GM12875 (cell line): ENCODE measurements around the gene SPATA24.

ENCODE experiments used
- H3K4me3 ChIP-seq: one replicate; pipeline ENCODE4 v1.5.1; 2011; ENCODE audit warnings: low read depth, low read length, control low read depth
- TF ChIP-seq, protein P1 (sequence below): IDR thresholded peaks from 2 replicates; pipeline ENCODE4 v1.5.1; 2011; ENCODE audit warnings: low read depth, mild to moderate bottlenecking, control low read depth, inconsistent platforms, low read length, moderate library complexity, borderline replicate concordance; ENCODE audit not compliant: insufficient read depth

The SPATA24 gene

DNA sequence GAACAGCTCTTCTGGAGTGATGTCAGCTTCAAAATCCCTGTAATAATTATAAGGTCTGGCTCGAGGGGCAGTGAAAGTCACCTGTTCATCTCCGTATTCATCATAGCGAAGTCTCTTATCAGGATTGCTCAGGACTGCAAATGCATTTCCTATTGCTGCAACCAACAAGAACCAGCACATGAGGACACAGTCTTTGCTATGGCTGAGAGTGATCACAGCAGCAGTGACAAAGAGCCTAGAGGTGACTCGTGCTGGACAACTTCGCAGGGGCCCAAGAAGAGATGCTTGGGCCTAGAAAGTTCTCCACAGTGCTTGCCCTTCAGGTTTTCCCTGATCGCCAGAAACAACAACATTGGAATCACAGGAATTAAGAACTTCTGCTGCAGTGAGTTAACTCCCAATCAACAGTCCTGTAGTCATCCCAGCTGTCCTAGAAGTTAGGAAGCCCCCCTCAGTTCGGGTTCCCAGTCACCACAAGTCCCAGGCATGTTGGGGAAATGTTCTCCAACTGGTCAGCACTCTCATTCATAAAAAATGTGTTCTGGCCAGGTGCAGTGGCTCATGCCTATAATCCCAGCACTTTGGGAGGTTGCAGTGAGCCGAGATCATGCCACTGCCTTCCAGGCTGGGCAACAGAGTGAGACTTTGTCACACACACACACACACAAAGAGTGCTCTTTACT, 22.5 kb upstream of the SPATA24 start:
- TF ChIP-seq, protein P1, sequence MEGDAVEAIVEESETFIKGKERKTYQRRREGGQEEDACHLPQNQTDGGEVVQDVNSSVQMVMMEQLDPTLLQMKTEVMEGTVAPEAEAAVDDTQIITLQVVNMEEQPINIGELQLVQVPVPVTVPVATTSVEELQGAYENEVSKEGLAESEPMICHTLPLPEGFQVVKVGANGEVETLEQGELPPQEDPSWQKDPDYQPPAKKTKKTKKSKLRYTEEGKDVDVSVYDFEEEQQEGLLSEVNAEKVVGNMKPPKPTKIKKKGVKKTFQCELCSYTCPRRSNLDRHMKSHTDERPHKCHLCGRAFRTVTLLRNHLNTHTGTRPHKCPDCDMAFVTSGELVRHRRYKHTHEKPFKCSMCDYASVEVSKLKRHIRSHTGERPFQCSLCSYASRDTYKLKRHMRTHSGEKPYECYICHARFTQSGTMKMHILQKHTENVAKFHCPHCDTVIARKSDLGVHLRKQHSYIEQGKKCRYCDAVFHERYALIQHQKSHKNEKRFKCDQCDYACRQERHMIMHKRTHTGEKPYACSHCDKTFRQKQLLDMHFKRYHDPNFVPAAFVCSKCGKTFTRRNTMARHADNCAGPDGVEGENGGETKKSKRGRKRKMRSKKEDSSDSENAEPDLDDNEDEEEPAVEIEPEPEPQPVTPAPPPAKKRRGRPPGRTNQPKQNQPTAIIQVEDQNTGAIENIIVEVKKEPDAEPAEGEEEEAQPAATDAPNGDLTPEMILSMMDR: no peak
- H3K4me3 ChIP-seq: no peak overlapping the region

DNA sequence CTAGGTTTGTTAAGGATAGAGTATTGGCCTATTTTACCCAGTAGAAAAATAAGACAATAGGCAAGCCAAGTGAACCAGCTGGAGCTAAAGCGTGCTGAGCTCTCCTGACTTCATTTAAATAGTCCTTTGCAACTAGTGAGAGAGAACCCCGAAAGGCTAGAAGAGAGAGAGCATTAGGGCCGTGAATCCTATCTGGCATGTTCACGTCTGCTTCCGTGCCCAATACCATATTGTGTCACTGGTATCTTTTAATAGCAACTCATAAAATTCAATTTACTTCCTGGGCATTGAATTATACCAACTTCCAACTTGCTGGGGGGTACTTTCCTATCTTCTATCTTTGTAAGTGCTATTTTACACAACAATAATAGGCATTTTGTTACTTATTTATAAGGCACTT, 21.6 kb upstream of the SPATA24 start:
- TF ChIP-seq, protein P1: no peak
- no peak overlapping the region for H3K4me3 ChIP-seq

DNA sequence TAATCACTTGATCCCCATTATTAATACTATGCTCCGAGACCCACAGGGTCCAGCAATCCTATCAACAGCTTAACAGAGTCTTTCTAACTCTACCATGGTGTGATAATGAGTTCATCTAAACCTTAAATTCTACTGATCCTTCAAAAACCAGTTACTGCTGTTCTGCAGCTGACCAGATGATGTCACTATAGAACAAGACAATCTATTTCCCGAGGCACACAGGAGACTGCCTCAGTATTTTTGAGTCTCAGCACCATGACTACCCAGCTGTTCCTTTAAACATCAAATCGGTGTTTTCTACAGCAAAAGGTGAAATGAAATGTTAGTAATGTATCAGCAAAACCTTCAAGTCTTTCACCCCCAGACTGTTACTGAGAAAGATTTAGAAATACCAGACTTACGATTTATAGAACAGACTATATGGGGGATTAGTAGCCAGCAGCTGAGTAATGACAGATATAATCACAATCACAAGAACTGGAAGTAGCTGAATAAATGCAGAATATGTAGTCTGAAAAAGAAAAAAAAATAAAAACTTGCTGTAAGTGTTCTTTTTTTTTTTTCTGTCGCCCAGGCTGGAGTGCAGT, 18.5 kb upstream of the SPATA24 start:
- TF ChIP-seq, protein P1: peak; percentile 75
- H3K4me3 ChIP-seq: no peak overlapping the region

DNA sequence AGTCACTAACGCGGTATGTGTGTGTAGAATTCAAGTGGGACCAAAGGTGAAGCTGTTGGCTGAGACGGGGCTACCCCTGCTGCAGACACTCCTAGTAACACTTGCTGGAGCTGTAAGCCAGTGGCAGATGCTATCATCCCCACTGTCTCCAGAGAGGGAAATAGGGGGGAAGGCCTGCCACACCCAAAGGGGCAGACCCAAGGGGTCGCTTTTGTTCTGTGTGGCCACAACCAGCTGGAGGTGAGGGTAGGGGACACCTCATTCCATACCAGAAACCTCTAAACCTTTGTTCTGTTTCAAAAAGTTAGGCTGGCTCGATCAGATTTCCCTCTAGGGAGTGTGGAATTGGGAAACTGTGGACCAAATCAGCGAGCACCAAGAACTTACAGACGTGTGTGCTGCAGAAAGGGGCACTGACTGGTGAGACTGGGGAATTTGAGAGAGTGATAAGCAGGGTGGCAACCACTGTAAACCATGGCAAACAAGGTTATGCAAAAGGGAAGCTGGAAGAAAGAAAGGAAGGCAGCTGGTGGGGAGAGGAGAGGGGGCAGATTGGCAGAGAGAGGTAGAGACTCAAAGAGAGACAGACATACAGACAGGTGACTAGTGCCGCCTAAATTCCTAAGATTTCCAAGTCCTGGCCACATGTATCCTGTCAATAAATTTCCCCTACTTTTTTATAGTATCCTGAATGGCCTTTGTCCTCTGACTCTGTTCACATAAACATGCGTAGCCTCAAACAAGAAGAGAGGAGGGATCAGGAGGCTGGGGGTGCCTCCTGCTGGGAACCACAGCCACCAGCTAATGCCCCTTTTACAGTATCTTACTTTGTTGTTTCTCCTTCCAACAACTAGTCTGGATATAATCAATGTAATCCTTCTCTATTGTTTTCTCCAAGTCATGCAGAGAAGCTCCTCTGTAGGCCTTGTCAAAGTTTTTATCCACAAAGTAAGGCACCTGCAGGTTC, 15.6 kb upstream of the SPATA24 start:
- H3K4me3 ChIP-seq: no peak overlapping the region
- TF ChIP-seq, protein P1: no peak

DNA sequence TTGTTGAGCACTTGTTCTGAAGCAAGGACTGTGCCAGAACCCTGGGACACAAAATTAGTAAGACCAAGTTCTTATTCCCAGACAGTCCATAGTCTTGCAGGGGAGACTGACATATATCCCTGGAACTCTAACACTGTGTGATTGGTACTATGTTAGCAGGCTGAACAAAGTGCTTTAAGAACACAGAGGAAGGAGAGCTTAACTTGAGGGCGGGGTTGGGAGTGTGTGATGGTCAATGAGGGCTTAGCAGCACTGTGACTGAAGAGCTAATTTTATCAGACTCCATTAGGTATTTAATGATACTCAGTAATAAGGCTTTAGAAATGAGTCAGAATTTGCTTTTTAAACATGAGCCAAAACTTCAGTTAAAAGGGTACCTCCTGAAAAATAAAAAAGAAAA, 14.9 kb upstream of the SPATA24 start:
- no peak overlapping the region for H3K4me3 ChIP-seq
- TF ChIP-seq, protein P1: no peak

DNA sequence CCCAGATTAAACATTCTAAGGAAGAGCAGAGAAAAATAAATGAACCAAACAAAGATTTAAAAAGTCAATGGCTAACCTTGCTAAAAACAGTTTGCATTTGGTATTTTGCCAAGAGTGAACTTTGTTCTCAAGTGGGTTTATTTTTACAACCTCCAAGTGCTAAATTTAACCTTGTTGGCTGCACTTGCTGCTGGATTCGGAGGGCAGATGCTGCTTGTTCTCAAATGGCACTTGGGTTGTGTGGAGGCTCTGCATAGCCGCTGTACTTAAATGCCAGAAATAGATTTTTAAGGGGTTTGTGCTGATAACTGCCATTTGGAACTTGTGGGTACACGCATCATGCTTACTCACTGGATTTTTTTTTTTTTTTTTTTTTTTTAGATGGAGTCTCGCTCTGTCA, 13.3 kb upstream of the SPATA24 start:
- TF ChIP-seq, protein P1: no peak

DNA sequence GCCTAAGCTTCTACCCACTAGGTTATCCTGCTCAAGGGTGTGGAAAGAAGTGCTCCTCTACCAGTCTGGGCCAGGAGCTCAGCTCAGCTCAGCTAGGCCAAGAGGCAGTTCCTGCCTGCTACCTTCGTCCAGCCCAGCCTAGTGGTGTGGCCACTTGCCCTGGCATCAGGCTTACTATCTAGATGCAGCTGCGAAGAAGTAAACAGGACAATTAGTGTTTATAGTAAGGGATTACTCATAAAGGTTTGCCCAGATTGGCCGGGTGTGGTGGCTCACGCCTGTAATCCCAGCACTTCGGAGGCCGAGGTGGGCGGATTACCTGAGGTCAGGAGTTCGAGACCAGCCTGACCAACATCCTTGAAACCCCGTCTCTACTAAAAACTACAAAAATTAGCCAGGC, 12.8 kb upstream of the SPATA24 start:
- no peak overlapping the region for H3K4me3 ChIP-seq

More for the DNA sequence above, 13.3 kb upstream of the SPATA24 start:
- H3K4me3 ChIP-seq: no peak overlapping the region

More for the DNA sequence above, 12.8 kb upstream of the SPATA24 start:
- TF ChIP-seq, protein P1: no peak
